Stimulated activated effector memory CD8-positive, alpha-beta T cell treated with anti-CD3 and anti-CD28 coated beads, Interleukin-12 subunit alpha, Interleukin-12 subunit beta, amount 100 ng/mL, for 72 hours (primary cell): ENCODE data around the gene PLXNA3.

ENCODE experiments used
- ATAC-seq: fragments of 150-1000 bp; cut with Tn5 transposase; 2 replicates; pipeline ENCODE4 v1.10.0; 2021
- DNase-seq, 2 donors: peaks; one replicate each; pipeline ENCODE4 v3.0.0; 2021 to 2022; ENCODE audit warnings: low spot score in 2 of 2
- H3K27ac Mint-ChIP-seq: one replicate; pipeline ENCODE4 v1.8.0; 2022; ENCODE audit warnings: mild to moderate bottlenecking, mixed read lengths
- H3K36me3 Mint-ChIP-seq: one replicate; pipeline ENCODE4 v1.8.0; 2022; ENCODE audit warnings: mild to moderate bottlenecking, mixed read lengths
- H3K4me1 Mint-ChIP-seq: one replicate; pipeline ENCODE4 v1.8.0; 2022; ENCODE audit warnings: mixed read lengths
- H3K4me3 Mint-ChIP-seq: one replicate; pipeline ENCODE4 v1.8.0; 2022; ENCODE audit warnings: mild to moderate bottlenecking, mixed read lengths
- H3K9me3 Mint-ChIP-seq: one replicate; pipeline ENCODE4 v1.8.0; 2022; ENCODE audit warnings: mixed read lengths

The PLXNA3 gene

GRCh38 chrX:154511761-154512160 is 53.7 kb downstream of the PLXNA3 start:
- no peak for DNase-seq
- no peak for ATAC-seq
- Mint-ChIP-seq H3K36me3 (peaks cover 38% of the 10 kb centered on the region), H3K4me1 (peaks cover 26% of the 10 kb centered on the region), H3K4me3 (no peak overlapping the region), H3K27ac (peak overlapping the region; percentile 81), H3K9me3 (no peaks in the 10 kb centered on the region)

- peak overlapping the region; percentile 80 for H3K27ac Mint-ChIP-seq
- H3K9me3 Mint-ChIP-seq, result no peaks in the 10 kb centered on the region
- DNase-seq, result no peak
Observed at GRCh38 chrX:154512879-154513553, 54.9 kb downstream of the PLXNA3 start.

GRCh38 chrX:154513716-154514115 is 55.6 kb downstream of the PLXNA3 start:
- Mint-ChIP-seq H3K36me3 (peaks cover 27% of the 10 kb centered on the region), H3K27ac (peak overlapping the region; percentile 80), H3K4me1 (peaks cover 23% of the 10 kb centered on the region), H3K4me3 (peak overlapping the region; percentile 45), H3K9me3 (no peaks in the 10 kb centered on the region)
- no peak for DNase-seq
- no peak for ATAC-seq

More at GRCh38 chrX:154512879-154513553, 54.9 kb downstream of the PLXNA3 start:
- Mint-ChIP-seq H3K36me3 (peaks cover 32% of the 10 kb centered on the region), H3K4me1 (peaks cover 27% of the 10 kb centered on the region), H3K4me3 (peak overlapping the region; percentile 45)
- ATAC-seq, result no peak

- Mint-ChIP-seq H3K4me1 (peaks cover 16% of the 10 kb centered on the region), H3K36me3 (peaks cover 13% of the 10 kb centered on the region), H3K27ac (peak overlapping the region; percentile 84), H3K4me3 (peak overlapping the region; percentile 81), H3K9me3 (no peaks in the 10 kb centered on the region)
- ATAC-seq (peak; percentile 22), DNase-seq (peak in 1 of 2 donors; percentile 54)
Observed at GRCh38 chrX:154515090-154515965, 57.2 kb downstream of the PLXNA3 start.

- ATAC-seq (peak; percentile 96), DNase-seq (peak; percentile 75 to 90)
- peaks cover 5% of the 10 kb centered on the region for H3K36me3 Mint-ChIP-seq
- H3K27ac Mint-ChIP-seq, result peak within 1 kb of the TSS; percentile 84
- H3K4me3 Mint-ChIP-seq, result peak within 1 kb of the TSS; percentile 81
- peaks cover 16% of the 10 kb centered on the region for H3K4me1 Mint-ChIP-seq
- H3K9me3 Mint-ChIP-seq, result no peaks in the 10 kb centered on the region
Observed at GRCh38 chrX:154515966-154516655, 58.0 kb downstream of the PLXNA3 start, which contains the start of gene FAM3A. Gene FAM3A (minus strand): TSS chrX:154516232. CDS start chrX:154515772, 460 bp downstream.

- peaks cover 16% of the 10 kb centered on the region for H3K4me1 Mint-ChIP-seq
- DNase-seq (no peak), ATAC-seq (peak; percentile 2)
- peaks cover 5% of the 10 kb centered on the region for H3K36me3 Mint-ChIP-seq
- peak overlapping the region; percentile 81 for H3K4me3 Mint-ChIP-seq
- H3K9me3 Mint-ChIP-seq, result no peaks in the 10 kb centered on the region
- peak overlapping the region; percentile 84 for H3K27ac Mint-ChIP-seq
Observed at GRCh38 chrX:154516656-154517100, 58.6 kb downstream of the PLXNA3 start.

- Mint-ChIP-seq H3K9me3 (no peaks in the 10 kb centered on the region), H3K27ac (no peak overlapping the region), H3K4me3 (peak overlapping the region; percentile 81), H3K36me3 (peaks cover 5% of the 10 kb centered on the region), H3K4me1 (peaks cover 16% of the 10 kb centered on the region)
- ATAC-seq (no peak), DNase-seq (no peak)
Observed at GRCh38 chrX:154517101-154517781, 59.2 kb downstream of the PLXNA3 start.

- Mint-ChIP-seq H3K27ac (no peak overlapping the region), H3K36me3 (peaks cover 5% of the 10 kb centered on the region), H3K9me3 (no peaks in the 10 kb centered on the region), H3K4me3 (no peak overlapping the region), H3K4me1 (peaks cover 7% of the 10 kb centered on the region)
- ATAC-seq (no peak), DNase-seq (no peak)
Observed at GRCh38 chrX:154519389-154519788, 61.3 kb downstream of the PLXNA3 start.

GRCh38 chrX:154525606-154526490 is 67.8 kb downstream of the PLXNA3 start:
- no peak overlapping the region for H3K4me3 Mint-ChIP-seq
- peaks cover 13% of the 10 kb centered on the region for H3K36me3 Mint-ChIP-seq
- no peak for DNase-seq
- peak overlapping the region; percentile 60 for H3K27ac Mint-ChIP-seq
- no peaks in the 10 kb centered on the region for H3K4me1 Mint-ChIP-seq
- no peaks in the 10 kb centered on the region for H3K9me3 Mint-ChIP-seq
- ATAC-seq, result no peak

- H3K4me1 Mint-ChIP-seq, result no peaks in the 10 kb centered on the region
- no peaks in the 10 kb centered on the region for H3K9me3 Mint-ChIP-seq
- no peak overlapping the region for H3K4me3 Mint-ChIP-seq
- DNase-seq (peak in 1 of 2 donors; percentile 64), ATAC-seq (peak; percentile 90)
- H3K27ac Mint-ChIP-seq, result peak overlapping the region; percentile 69
- H3K36me3 Mint-ChIP-seq, result peaks cover 24% of the 10 kb centered on the region
Observed at GRCh38 chrX:154526901-154527675, 69.0 kb downstream of the PLXNA3 start.
